ENCODE data around the gene GNG7. TPM values are rescaled to one million over a fixed set of nuclear protein-coding genes. Genes with fewer than 3 reads are reported as not detected.

The GNG7 gene
- total and polyA plus RNA-seq, 10 of the 15 experiments (the other 5 are each of a cell fraction or from before 2014, with no cell fraction given), result 1.9 to 13.6 (median 6.5) TPM

DNA sequence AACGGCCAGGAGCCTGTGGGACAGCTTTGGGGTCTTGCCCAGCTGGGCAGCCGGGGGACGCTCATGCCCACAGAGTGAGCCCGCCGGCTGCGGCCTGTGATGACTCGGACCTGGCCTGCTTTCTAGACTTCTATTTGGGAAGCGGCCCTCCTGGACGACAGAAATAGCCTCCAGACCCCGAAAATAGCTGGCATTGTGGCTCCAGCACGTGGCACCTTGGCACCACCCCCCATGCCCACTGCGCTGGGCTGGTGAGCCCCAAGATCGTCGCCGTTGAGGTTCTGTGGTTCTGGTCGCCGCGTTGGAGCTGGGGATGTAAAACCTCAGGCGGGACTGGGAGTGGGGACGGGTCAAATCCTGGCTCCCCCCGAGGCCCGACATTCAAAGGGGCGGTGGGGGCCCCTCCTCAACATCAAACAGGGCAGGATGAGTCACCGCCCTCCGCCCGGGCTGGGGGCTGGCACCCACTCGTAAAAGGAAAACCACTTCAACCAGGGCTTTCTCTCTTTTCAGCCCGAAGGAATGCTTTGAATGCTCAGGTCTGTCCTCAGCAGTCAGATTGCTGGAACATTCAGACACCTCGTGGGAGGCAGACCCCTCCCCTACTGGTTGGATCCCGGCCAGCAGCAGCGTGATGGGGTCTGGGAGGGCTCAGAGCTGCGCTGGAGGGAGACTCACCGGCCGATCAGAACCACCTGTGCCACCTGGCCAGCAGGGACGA, 184.5 kb downstream of the GNG7 start:
- WGBS (ENCODE audit: insufficient coverage, insufficient replicate concordance, low lambda C conversion rate, missing lambda C conversion rate), result 70% methylated on average over 35 of the region's 35 CpGs
- Histone ChIP-seq H3K4me3 (no peak overlapping the region), H3K4me2 (ENCODE audit: control insufficient read depth, insufficient read depth) (no peak overlapping the region), H3K9me3 (replicated peaks; ENCODE audit: control insufficient read depth, insufficient read depth, low read length) (no peaks in the 10 kb centered on the region), H3K27me3 (replicated peaks in 1 of 2; ENCODE audit: control insufficient read depth in 2 of 2, insufficient read depth in 2 of 2, low read length in 1 of 2) (no peaks in the 10 kb centered on the region), H3K4me1 (ENCODE audit: control insufficient read depth, insufficient read depth, low read length) (no peaks in the 10 kb centered on the region), H3K9ac (ENCODE audit: control insufficient read depth, insufficient read depth, low read length) (no peak overlapping the region), H3K27ac (ENCODE audit: control insufficient read depth, insufficient read depth) (no peak overlapping the region), H2AFZ (ENCODE audit: control insufficient read depth, low read depth, low read length) (no peak overlapping the region), H3K79me2 (ENCODE audit: control insufficient read depth, insufficient read depth, low read length) (no peaks in the 10 kb centered on the region), H3K36me3 (ENCODE audit: control insufficient read depth in 2 of 2, insufficient read depth in 2 of 2, low read length in 1 of 2) (no peaks in the 10 kb centered on the region; a peak in 2 of 4 replicates), H4K20me1 (ENCODE audit: control insufficient read depth, insufficient read depth) (no peaks in the 10 kb centered on the region)
- CTCF ChIA-PET, result interaction anchor here (0.9 to 1.1 kb wide), 3 partner anchors 37 to 98 kb away, joined by 3 read pairs; no protein-coding TSS in a partner anchor
- intact Hi-C loops (cut with micrococcal nuclease; ENCODE audit: unreplicated experiment) (no loop called here), in situ Hi-C loops (cut with MboI) (no loop called here)
- TF ChIP-seq KAT2A (conservative IDR thresholded peaks at IDR 0.05; ENCODE audit: control insufficient read depth, low read depth, low read length), result no peak
- RAD21 ChIA-PET (ENCODE audit: unreplicated experiment), result interaction anchor here (0.6 kb wide), 1 partner anchor 362 kb away, joined by 3 read pairs; no protein-coding TSS in a partner anchor
- BruUV-seq (replicated peaks), result no TSS peak
- DNase-seq (ENCODE audit: low read depth, low spot score), result no peak
- SMC1A ChIA-PET (ENCODE audit: uncharacterized antibody, unreplicated experiment), result no interaction called here
- POLR2A ChIA-PET, result no interaction called here
- FAIRE-seq, result no peak
- ATAC-seq, result no peak

DNA sequence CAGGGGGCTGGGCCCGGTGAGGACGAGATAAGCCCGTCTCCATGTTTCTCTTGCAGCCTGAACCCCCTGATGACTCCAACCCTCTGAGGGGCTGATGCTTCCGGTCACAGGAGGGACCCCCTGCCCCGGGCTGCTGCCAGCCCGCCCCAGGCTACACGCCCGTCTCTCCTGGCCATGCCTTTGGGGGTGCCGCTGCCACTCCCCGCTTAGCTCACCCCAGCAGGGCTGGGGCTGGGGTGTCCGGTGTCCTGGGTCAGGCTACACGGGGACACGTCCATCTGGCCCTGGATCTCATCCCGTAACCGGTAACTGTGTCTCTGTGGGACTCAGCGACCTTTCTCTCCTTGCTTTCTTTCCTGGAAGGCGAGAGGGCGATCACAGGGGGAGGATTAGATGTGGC, 185.8 kb downstream of the GNG7 start:
- H4K20me1 ChIP-seq (ENCODE audit: control insufficient read depth, insufficient read depth), result no peaks in the 10 kb centered on the region
- H3K36me3 ChIP-seq (ENCODE audit: control insufficient read depth in 2 of 2, insufficient read depth in 2 of 2, low read length in 1 of 2), result no peaks in the 10 kb centered on the region; a peak in 2 of 4 replicates
- H3K4me2 ChIP-seq (ENCODE audit: control insufficient read depth, insufficient read depth), result no peak overlapping the region
- H3K27me3 ChIP-seq (replicated peaks in 1 of 2; ENCODE audit: control insufficient read depth in 2 of 2, insufficient read depth in 2 of 2, low read length in 1 of 2), result no peaks in the 10 kb centered on the region
- no peak overlapping the region for H3K4me3 ChIP-seq
- H3K9me3 ChIP-seq (replicated peaks; ENCODE audit: control insufficient read depth, insufficient read depth, low read length), result no peaks in the 10 kb centered on the region
- intact Hi-C loops (cut with micrococcal nuclease; ENCODE audit: unreplicated experiment), result no loop called here
- H3K27ac ChIP-seq (ENCODE audit: control insufficient read depth, insufficient read depth), result no peak overlapping the region
- DNase-seq (ENCODE audit: low read depth, low spot score), result no peak
- POLR2A ChIA-PET, result no interaction called here
- H3K79me2 ChIP-seq (ENCODE audit: control insufficient read depth, insufficient read depth, low read length), result no peaks in the 10 kb centered on the region
- in situ Hi-C loops (cut with MboI), result no loop called here
- WGBS (ENCODE audit: insufficient coverage, insufficient replicate concordance, low lambda C conversion rate, missing lambda C conversion rate), result 77% methylated on average over 18 of the region's 18 CpGs
- ATAC-seq, result no peak
- FAIRE-seq, result no peak
- peaks cover 6% of the 10 kb centered on the region for H3K4me1 ChIP-seq (ENCODE audit: control insufficient read depth, insufficient read depth, low read length)
- SMC1A ChIA-PET (ENCODE audit: uncharacterized antibody, unreplicated experiment), result no interaction called here
- H2AFZ ChIP-seq (ENCODE audit: control insufficient read depth, low read depth, low read length), result no peak overlapping the region
- H3K9ac ChIP-seq (ENCODE audit: control insufficient read depth, insufficient read depth, low read length), result no peak overlapping the region
- no TSS peak for BruUV-seq (replicated peaks)
- CTCF ChIA-PET, result interaction anchor here (0.6 kb wide), 1 partner anchor 50 kb away, joined by 3 read pairs; no protein-coding TSS in a partner anchor
- RAD21 ChIA-PET (ENCODE audit: unreplicated experiment), result no interaction called here
- TF ChIP-seq, protein P1, sequence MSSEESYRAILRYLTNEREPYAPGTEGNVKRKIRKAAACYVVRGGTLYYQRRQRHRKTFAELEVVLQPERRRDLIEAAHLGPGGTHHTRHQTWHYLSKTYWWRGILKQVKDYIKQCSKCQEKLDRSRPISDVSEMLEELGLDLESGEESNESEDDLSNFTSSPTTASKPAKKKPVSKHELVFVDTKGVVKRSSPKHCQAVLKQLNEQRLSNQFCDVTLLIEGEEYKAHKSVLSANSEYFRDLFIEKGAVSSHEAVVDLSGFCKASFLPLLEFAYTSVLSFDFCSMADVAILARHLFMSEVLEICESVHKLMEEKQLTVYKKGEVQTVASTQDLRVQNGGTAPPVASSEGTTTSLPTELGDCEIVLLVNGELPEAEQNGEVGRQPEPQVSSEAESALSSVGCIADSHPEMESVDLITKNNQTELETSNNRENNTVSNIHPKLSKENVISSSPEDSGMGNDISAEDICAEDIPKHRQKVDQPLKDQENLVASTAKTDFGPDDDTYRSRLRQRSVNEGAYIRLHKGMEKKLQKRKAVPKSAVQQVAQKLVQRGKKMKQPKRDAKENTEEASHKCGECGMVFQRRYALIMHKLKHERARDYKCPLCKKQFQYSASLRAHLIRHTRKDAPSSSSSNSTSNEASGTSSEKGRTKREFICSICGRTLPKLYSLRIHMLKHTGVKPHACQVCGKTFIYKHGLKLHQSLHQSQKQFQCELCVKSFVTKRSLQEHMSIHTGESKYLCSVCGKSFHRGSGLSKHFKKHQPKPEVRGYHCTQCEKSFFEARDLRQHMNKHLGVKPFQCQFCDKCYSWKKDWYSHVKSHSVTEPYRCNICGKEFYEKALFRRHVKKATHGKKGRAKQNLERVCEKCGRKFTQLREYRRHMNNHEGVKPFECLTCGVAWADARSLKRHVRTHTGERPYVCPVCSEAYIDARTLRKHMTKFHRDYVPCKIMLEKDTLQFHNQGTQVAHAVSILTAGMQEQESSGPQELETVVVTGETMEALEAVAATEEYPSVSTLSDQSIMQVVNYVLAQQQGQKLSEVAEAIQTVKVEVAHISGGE (CRISPR knock-in tag; IDR thresholded peaks at IDR 0.05), result no peak
- TF ChIP-seq WRNIP1 (IDR thresholded peaks at IDR 0.05; ENCODE audit: borderline replicate concordance, low read depth, low read length), result no peak
- TF ChIP-seq, protein P2, sequence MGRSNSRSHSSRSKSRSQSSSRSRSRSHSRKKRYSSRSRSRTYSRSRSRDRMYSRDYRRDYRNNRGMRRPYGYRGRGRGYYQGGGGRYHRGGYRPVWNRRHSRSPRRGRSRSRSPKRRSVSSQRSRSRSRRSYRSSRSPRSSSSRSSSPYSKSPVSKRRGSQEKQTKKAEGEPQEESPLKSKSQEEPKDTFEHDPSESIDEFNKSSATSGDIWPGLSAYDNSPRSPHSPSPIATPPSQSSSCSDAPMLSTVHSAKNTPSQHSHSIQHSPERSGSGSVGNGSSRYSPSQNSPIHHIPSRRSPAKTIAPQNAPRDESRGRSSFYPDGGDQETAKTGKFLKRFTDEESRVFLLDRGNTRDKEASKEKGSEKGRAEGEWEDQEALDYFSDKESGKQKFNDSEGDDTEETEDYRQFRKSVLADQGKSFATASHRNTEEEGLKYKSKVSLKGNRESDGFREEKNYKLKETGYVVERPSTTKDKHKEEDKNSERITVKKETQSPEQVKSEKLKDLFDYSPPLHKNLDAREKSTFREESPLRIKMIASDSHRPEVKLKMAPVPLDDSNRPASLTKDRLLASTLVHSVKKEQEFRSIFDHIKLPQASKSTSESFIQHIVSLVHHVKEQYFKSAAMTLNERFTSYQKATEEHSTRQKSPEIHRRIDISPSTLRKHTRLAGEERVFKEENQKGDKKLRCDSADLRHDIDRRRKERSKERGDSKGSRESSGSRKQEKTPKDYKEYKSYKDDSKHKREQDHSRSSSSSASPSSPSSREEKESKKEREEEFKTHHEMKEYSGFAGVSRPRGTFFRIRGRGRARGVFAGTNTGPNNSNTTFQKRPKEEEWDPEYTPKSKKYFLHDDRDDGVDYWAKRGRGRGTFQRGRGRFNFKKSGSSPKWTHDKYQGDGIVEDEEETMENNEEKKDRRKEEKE (IDR thresholded peaks at IDR 0.05), result no peak
- no peak for TF ChIP-seq HCFC1 (IDR thresholded peaks at IDR 0.05; ENCODE audit: low read length)
- no peak for TF ChIP-seq EGR1 (IDR thresholded peaks at IDR 0.05; ENCODE audit: borderline replicate concordance in 1 of 2, low read depth in 2 of 2, low read length in 2 of 2)
- TF ChIP-seq ZNF24 (IDR thresholded peaks at IDR 0.05), result no peak
- TF ChIP-seq RAD51 (IDR thresholded peaks at IDR 0.05), result no peak
- TF ChIP-seq IKZF2 (IDR thresholded peaks at IDR 0.05), result no peak
- no peak for TF ChIP-seq MYB (IDR thresholded peaks at IDR 0.05; ENCODE audit: borderline replicate concordance, low read depth, low read length)
- no peak for TF ChIP-seq BMI1 (IDR thresholded peaks at IDR 0.05; ENCODE audit: borderline replicate concordance)

All from GM12878 (cell line).